Measurements from ENCODE around the gene SLC24A1.

Gene SLC24A1

DNA sequence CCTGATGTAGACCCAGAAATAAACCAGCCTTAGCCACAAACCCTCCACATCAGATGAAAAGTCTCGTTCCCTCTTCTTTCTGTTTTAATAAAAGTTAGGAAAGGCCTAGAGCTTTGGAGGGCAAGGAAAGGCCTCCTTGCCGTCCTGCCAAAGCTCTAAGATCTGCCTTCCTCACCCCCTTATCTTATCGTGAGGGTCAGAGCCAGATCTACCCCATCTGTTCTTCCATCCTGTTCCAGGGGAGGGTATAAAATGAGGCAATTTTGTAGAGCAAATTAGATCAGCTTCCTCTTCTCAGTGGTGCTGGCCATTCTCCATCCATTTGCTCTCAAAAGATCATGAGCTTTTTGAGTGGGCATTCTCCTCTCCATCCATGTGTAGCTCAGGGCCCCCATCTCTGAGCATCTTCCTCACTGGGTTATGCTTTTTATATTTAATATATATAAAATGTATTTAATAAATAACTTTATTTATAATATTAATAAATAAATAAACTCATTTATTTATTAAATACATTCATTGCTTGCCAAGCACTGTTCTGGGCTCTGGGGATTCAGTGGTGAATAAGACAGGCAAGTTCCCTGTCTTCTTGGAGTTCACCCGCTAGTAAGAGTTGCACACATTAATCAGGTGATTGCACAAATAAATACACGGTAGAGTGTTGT, 2.0 kb upstream of the SLC24A1 start:
- Histone ChIP-seq H3K27me3 (ENCODE audit: control insufficient read depth in 1 of 2, insufficient read depth in 2 of 2, low read length in 2 of 2) (no peaks in the 10 kb centered on the region), H3K36me3 (ENCODE audit: insufficient read depth, low read length) (no peaks in the 10 kb centered on the region), H3K9me3 (ENCODE audit: low read length) (no peaks in the 10 kb centered on the region), H3K27ac (ENCODE audit: low read depth, low read length) (no peak overlapping the region), H3K4me1 (ENCODE audit: insufficient read depth, low read length) (no peaks in the 10 kb centered on the region), H3K9ac (ENCODE audit: low read length) (no peak overlapping the region), H3K4me3 (ENCODE audit: low read depth in 1 of 2, low read length in 2 of 2) (no peak overlapping the region)

DNA sequence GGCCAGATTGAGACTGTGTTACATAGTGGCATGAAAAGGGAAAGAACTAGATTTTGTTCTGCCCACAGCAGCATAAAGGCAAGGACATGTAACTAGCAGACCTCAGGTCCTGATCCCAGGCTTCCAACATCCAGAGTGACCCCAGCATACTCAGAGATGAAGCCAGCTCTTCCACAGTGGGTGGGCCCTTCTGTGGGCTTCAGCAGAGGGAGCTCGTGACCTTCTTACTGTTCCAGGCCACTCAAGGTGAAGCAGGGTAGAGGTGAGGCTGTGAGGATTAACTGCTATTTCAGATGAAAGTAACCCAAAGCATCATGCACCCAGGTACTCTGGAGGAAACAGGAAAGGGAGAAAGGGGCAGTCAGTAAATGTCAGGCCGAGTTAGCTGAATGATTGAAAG, 905 bp upstream of the SLC24A1 start:
- Histone ChIP-seq H3K36me3 (ENCODE audit: insufficient read depth, low read length) (no peaks in the 10 kb centered on the region), H3K4me1 (ENCODE audit: insufficient read depth, low read length) (no peaks in the 10 kb centered on the region), H3K4me3 (ENCODE audit: low read depth in 1 of 2, low read length in 2 of 2) (no peak overlapping the region), H3K27me3 (ENCODE audit: control insufficient read depth in 1 of 2, insufficient read depth in 2 of 2, low read length in 2 of 2) (no peaks in the 10 kb centered on the region), H3K9me3 (ENCODE audit: low read length) (no peaks in the 10 kb centered on the region), H3K9ac (ENCODE audit: low read length) (no peak overlapping the region), H3K27ac (ENCODE audit: low read depth, low read length) (no peak overlapping the region)

DNA sequence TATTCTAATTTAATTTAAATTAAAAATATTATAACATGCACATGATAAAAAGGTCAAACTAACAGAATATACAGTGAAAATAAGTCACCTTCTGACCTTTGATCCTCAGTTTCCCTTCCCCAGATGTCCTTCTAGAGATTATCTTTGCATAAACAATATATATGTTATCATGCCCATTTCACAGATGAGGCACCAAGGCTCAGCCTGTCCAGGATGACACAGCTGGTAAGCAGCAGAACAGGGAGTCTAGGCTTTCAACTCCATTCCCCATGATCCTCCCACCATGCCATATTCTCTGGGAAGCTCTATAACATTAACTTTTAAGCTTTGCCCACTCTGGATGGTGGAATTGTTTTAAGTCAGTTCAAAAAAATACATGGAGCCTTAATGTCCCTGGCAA, 1.4 kb downstream of the SLC24A1 start:
- Histone ChIP-seq H3K27me3 (ENCODE audit: control insufficient read depth in 1 of 2, insufficient read depth in 2 of 2, low read length in 2 of 2) (no peaks in the 10 kb centered on the region), H3K27ac (ENCODE audit: low read depth, low read length) (no peak overlapping the region), H3K9ac (ENCODE audit: low read length) (no peak overlapping the region), H3K4me3 (ENCODE audit: low read depth in 1 of 2, low read length in 2 of 2) (no peak overlapping the region), H3K36me3 (ENCODE audit: insufficient read depth, low read length) (no peaks in the 10 kb centered on the region), H3K4me1 (ENCODE audit: insufficient read depth, low read length) (no peaks in the 10 kb centered on the region), H3K9me3 (ENCODE audit: low read length) (no peaks in the 10 kb centered on the region)

DNA sequence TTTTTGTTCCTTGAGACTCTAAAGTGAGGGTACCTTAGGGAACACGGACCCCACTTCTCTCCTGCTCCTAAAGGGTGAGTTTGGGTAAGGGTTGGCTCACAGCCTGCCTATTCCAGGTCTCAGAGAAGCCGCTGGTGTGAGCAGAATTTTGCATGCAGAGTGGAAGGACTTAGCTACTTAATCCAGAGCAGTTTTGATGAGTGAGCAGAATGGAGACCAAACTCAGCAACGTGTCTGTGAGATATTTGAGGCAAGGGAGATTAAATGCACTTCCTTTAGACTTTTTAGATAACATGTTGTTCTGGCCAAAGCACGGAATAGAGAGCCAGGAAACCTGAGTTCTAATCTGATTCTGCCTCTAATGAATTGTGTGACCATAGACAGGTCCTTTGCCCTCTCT, 5.1 kb downstream of the SLC24A1 start:
- H3K9me3 ChIP-seq (ENCODE audit: low read length) = no peaks in the 10 kb centered on the region

DNA sequence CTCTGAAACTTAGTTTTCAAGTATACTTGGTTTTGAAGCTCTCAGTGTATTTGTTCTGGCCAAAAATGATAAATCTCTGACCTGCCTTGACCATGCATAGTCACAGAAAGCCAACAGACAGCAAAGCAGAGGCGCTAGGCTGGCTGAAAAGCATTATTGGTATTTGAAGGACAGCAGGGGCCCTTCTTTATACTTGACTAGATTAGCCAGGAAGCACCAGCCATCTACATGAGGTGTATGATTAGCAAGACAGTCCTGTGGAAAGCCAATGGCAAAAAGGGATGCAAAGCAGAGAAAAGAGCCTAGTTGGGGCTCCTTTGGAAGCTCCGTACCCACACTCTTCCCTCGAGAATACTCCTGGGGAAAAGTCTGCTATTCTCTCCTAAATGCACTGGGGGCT, 7.8 kb downstream of the SLC24A1 start:
- H3K9me3 ChIP-seq (ENCODE audit: low read length) = no peaks in the 10 kb centered on the region
- no peaks in the 10 kb centered on the region for H3K27me3 ChIP-seq (ENCODE audit: control insufficient read depth in 1 of 2, insufficient read depth in 2 of 2, low read length in 2 of 2)
- H3K36me3 ChIP-seq (ENCODE audit: insufficient read depth, low read length) = no peaks in the 10 kb centered on the region
- no peaks in the 10 kb centered on the region for H3K4me1 ChIP-seq (ENCODE audit: insufficient read depth, low read length)
- no peak overlapping the region for H3K9ac ChIP-seq (ENCODE audit: low read length)
- H3K27ac ChIP-seq (ENCODE audit: low read depth, low read length) = no peak overlapping the region
- no peak overlapping the region for H3K4me3 ChIP-seq (ENCODE audit: low read depth in 1 of 2, low read length in 2 of 2)

More for the DNA sequence above, 5.1 kb downstream of the SLC24A1 start:
- H3K36me3 ChIP-seq (ENCODE audit: insufficient read depth, low read length) = no peaks in the 10 kb centered on the region
- no peaks in the 10 kb centered on the region for H3K27me3 ChIP-seq (ENCODE audit: control insufficient read depth in 1 of 2, insufficient read depth in 2 of 2, low read length in 2 of 2)
- no peak overlapping the region for H3K9ac ChIP-seq (ENCODE audit: low read length)
- H3K27ac ChIP-seq (ENCODE audit: low read depth, low read length) = no peak overlapping the region
- no peak overlapping the region for H3K4me3 ChIP-seq (ENCODE audit: low read depth in 1 of 2, low read length in 2 of 2)
- H3K4me1 ChIP-seq (ENCODE audit: insufficient read depth, low read length) = no peaks in the 10 kb centered on the region

DNA sequence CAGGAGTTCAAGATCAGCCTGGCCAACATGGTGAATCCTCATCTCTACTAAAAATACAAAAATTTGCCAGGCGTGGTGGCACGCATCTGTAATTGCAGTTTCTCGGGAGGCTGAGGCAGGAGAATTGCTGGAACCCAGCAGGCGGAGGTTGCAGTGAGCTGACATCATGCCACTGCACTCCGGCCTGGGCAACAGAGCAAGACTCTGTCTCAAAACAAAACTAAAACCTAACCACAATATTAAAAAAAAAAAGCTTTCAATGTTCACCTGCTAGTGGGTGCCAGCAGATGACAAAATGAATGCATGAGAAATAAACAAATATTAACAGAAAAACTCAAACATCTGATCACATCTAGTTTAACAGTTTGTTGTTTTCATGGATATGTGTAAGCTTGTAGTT, 9.0 kb downstream of the SLC24A1 start:
- Histone ChIP-seq H3K4me1 (ENCODE audit: insufficient read depth, low read length) (no peaks in the 10 kb centered on the region), H3K9me3 (ENCODE audit: low read length) (no peaks in the 10 kb centered on the region), H3K27ac (ENCODE audit: low read depth, low read length) (no peak overlapping the region), H3K27me3 (ENCODE audit: control insufficient read depth in 1 of 2, insufficient read depth in 2 of 2, low read length in 2 of 2) (no peaks in the 10 kb centered on the region), H3K36me3 (ENCODE audit: insufficient read depth, low read length) (no peaks in the 10 kb centered on the region), H3K9ac (ENCODE audit: low read length) (no peak overlapping the region), H3K4me3 (ENCODE audit: low read depth in 1 of 2, low read length in 2 of 2) (no peak overlapping the region)

DNA sequence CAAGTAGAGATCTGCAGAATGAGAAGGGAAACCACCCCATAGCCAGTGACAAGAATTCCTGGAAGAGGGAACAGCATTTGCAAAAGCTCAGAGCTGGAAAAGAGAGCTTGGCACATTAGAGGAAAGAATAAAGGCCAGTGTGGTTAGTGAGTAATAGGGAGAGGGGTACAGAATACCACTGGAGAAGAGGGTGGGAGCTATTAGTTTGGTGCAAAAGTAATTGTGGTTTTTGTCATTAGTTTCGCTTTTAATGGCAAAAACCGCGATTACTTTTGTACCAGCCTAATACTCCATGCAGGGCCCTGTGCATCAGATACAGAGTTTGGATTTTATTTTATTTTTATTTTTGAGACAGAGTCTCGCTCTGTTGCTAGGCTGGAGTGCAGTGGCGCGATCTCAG, 9.8 kb downstream of the SLC24A1 start:
- H3K9me3 ChIP-seq (ENCODE audit: low read length) = no peaks in the 10 kb centered on the region
- no peak overlapping the region for H3K4me3 ChIP-seq (ENCODE audit: low read depth in 1 of 2, low read length in 2 of 2)
- H3K27me3 ChIP-seq (ENCODE audit: control insufficient read depth in 1 of 2, insufficient read depth in 2 of 2, low read length in 2 of 2) = no peaks in the 10 kb centered on the region
- H3K36me3 ChIP-seq (ENCODE audit: insufficient read depth, low read length) = no peaks in the 10 kb centered on the region
- no peaks in the 10 kb centered on the region for H3K4me1 ChIP-seq (ENCODE audit: insufficient read depth, low read length)
- H3K27ac ChIP-seq (ENCODE audit: low read depth, low read length) = no peak overlapping the region
- H3K9ac ChIP-seq (ENCODE audit: low read length) = no peak overlapping the region

DNA sequence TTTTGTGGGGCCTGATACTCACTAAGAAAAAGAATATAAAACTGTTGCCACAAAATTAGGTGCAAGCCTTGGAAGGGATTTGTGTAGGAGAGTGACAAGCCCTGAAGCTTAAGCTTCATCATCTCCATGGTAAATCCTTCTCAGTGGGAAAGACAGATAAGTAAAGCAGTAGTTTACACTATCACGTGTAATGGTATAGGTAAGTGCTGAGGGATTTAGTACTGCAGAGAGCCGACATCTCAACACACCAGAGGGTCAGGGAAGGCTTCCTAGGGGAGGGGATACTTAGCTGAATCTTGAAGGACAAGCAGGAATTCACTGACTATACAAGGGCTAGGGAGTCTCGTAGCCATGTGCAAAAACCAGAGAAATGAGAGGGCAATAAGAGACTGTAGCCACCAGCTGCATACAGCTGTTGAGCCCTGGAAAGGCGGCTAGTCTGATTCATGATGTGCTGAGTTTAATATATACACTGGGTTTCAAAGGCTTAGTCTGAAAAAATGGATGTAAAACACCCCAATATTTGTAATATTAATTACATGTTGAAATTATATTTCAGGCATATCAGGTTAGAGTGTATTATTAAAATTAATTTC, 11.1 kb downstream of the SLC24A1 start:
- Histone ChIP-seq H3K4me1 (ENCODE audit: insufficient read depth, low read length) (no peaks in the 10 kb centered on the region), H3K4me3 (ENCODE audit: low read depth in 1 of 2, low read length in 2 of 2) (no peak overlapping the region), H3K36me3 (ENCODE audit: insufficient read depth, low read length) (no peaks in the 10 kb centered on the region), H3K27me3 (ENCODE audit: control insufficient read depth in 1 of 2, insufficient read depth in 2 of 2, low read length in 2 of 2) (no peaks in the 10 kb centered on the region), H3K9me3 (ENCODE audit: low read length) (no peaks in the 10 kb centered on the region), H3K27ac (ENCODE audit: low read depth, low read length) (no peak overlapping the region), H3K9ac (ENCODE audit: low read length) (no peak overlapping the region)

DNA sequence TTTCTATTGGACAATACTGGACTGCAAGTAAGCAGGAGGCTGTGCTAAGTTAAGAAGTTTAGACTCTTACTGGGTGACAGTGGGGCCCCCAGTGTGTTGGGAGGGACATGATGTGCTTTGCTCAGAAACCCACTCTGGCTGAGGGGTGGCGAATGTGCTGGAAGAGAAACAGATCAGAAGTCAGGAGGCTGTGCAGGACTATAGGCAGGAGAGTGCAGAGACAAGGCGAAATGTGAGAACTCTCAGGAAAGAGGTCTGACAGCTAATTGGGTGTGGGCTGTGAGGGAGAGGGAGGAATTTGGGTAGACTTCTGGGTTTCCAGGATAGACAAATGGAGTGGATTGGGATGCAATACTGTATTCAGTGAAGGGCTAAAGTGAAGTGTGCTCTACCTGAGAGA, 12.0 kb downstream of the SLC24A1 start:
- Histone ChIP-seq H3K36me3 (ENCODE audit: insufficient read depth, low read length) (no peaks in the 10 kb centered on the region), H3K27me3 (ENCODE audit: control insufficient read depth in 1 of 2, insufficient read depth in 2 of 2, low read length in 2 of 2) (no peaks in the 10 kb centered on the region), H3K4me1 (ENCODE audit: insufficient read depth, low read length) (peaks cover 6% of the 10 kb centered on the region), H3K9me3 (ENCODE audit: low read length) (no peaks in the 10 kb centered on the region), H3K27ac (ENCODE audit: low read depth, low read length) (no peak overlapping the region), H3K4me3 (ENCODE audit: low read depth in 1 of 2, low read length in 2 of 2) (no peak overlapping the region), H3K9ac (ENCODE audit: low read length) (no peak overlapping the region)

DNA sequence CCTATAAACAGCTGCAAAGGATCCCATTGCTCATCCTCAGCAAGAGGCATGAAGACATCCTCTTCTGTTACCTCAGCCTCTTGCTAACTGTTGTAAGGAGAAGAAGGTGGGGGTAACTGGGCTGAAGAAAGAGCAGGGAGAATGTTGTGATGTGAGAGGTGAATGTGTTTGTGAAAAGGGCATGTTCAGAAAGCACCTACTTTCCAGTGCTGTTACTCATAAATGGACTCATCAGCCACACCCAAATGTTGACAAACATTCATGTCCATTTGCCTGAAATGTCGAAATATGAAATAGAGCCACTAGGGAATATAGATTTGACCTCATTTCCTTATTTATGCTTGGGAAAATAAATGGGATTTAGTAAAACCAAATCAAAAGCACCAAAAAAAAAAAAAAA, 12.6 kb downstream of the SLC24A1 start:
- H3K9ac ChIP-seq (ENCODE audit: low read length) = no peak overlapping the region
- no peaks in the 10 kb centered on the region for H3K27me3 ChIP-seq (ENCODE audit: control insufficient read depth in 1 of 2, insufficient read depth in 2 of 2, low read length in 2 of 2)
- no peaks in the 10 kb centered on the region for H3K9me3 ChIP-seq (ENCODE audit: low read length)
- no peak overlapping the region for H3K27ac ChIP-seq (ENCODE audit: low read depth, low read length)
- H3K4me1 ChIP-seq (ENCODE audit: insufficient read depth, low read length) = peaks cover 9% of the 10 kb centered on the region
- H3K36me3 ChIP-seq (ENCODE audit: insufficient read depth, low read length) = no peaks in the 10 kb centered on the region
- no peak overlapping the region for H3K4me3 ChIP-seq (ENCODE audit: low read depth in 1 of 2, low read length in 2 of 2)

DNA sequence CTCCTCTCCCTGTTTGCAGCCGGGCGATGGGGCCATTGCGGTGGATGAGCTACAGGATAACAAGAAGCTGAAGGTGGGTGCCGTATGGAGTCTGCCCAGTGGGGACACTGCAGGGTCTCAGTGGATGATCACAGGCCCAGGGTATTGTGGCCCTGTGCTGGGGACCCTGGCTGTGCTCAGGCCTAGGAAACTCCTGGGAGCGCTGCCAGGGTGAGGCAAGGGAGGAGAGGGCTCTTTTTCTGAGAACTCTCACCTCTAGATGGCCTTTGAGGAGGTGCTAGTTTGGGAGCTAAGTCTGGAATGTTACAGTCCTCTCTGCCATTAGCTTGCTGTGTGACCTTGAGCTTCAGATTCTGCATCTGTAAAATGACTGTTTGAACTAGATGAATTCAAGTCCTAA, 16.4 kb downstream of the SLC24A1 start:
- no peak overlapping the region for H3K9ac ChIP-seq (ENCODE audit: low read length)
- H3K9me3 ChIP-seq (ENCODE audit: low read length) = no peaks in the 10 kb centered on the region
- no peaks in the 10 kb centered on the region for H3K27me3 ChIP-seq (ENCODE audit: control insufficient read depth in 1 of 2, insufficient read depth in 2 of 2, low read length in 2 of 2)
- H3K36me3 ChIP-seq (ENCODE audit: insufficient read depth, low read length) = no peaks in the 10 kb centered on the region
- H3K4me3 ChIP-seq (ENCODE audit: low read depth in 1 of 2, low read length in 2 of 2) = peak overlapping the region in 1 of 2 donors; percentile 40
- H3K27ac ChIP-seq (ENCODE audit: low read depth, low read length) = no peak overlapping the region
- H3K4me1 ChIP-seq (ENCODE audit: insufficient read depth, low read length) = peaks cover 9% of the 10 kb centered on the region

DNA sequence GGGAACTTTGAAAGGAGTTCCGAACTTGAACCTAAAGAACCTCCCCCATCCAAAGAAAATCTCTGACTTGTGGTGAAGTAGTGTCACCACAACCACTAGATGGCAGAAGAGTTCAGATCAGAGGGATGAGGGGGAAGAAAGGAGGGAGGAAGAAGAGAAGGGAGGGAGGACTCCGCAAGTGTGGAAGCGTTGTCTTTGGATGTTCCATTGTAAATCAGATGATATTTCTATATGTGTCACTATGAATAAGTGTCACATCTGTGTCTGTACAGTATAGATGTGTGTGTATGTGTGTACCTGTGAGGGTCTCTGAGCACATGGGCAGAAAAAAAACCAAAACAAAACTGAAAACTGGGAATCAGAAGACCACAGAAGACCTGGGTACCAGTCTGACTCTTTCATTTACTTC, 16.9 kb downstream of the SLC24A1 start:
- no peaks in the 10 kb centered on the region for H3K36me3 ChIP-seq (ENCODE audit: insufficient read depth, low read length)
- peak overlapping the region in 1 of 2 donors; percentile 40 for H3K4me3 ChIP-seq (ENCODE audit: low read depth in 1 of 2, low read length in 2 of 2)
- peaks cover 9% of the 10 kb centered on the region for H3K4me1 ChIP-seq (ENCODE audit: insufficient read depth, low read length)
- H3K9ac ChIP-seq (ENCODE audit: low read length) = no peak overlapping the region
- no peaks in the 10 kb centered on the region for H3K27me3 ChIP-seq (ENCODE audit: control insufficient read depth in 1 of 2, insufficient read depth in 2 of 2, low read length in 2 of 2)
- no peaks in the 10 kb centered on the region for H3K9me3 ChIP-seq (ENCODE audit: low read length)
- no peak overlapping the region for H3K27ac ChIP-seq (ENCODE audit: low read depth, low read length)

All from muscle layer of colon (tissue), 2 donors.